ENCODE results near the gene PFKP. TPM values are rescaled to one million over a fixed set of nuclear protein-coding genes. Genes with fewer than 3 reads are reported as not detected.

Gene PFKP
- total RNA-seq, 4 donors from 2014 or later: 90.8 to 255 (median 112) TPM

DNA sequence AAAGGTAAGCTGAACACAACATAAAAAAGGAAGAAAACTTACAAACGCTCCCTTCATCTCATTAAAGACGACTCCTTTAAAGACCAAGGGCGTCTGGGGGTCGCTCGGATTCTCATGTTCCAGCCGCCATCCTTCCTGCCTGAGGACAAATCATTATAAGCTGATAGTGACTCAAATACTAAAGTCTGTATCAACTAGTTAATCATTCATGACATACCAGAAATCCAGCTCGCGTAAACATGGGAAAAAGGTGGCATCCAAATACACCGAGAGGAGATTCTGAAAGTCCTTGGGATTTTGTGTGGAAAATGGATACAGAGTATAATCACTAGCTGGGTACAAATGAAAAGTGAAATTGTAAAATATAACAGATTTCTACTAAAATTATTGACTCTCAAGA lies 97.8 kb downstream of the PFKP start:
- WGBS: 94% methylated on average over 9 of the region's 9 CpGs
- Histone ChIP-seq H3K36me3 (peaks cover 61 to 99% (median 97%) of the 10 kb centered on the region in 4 donors), H3K9me3 (no peaks in the 10 kb centered on the region)

DNA sequence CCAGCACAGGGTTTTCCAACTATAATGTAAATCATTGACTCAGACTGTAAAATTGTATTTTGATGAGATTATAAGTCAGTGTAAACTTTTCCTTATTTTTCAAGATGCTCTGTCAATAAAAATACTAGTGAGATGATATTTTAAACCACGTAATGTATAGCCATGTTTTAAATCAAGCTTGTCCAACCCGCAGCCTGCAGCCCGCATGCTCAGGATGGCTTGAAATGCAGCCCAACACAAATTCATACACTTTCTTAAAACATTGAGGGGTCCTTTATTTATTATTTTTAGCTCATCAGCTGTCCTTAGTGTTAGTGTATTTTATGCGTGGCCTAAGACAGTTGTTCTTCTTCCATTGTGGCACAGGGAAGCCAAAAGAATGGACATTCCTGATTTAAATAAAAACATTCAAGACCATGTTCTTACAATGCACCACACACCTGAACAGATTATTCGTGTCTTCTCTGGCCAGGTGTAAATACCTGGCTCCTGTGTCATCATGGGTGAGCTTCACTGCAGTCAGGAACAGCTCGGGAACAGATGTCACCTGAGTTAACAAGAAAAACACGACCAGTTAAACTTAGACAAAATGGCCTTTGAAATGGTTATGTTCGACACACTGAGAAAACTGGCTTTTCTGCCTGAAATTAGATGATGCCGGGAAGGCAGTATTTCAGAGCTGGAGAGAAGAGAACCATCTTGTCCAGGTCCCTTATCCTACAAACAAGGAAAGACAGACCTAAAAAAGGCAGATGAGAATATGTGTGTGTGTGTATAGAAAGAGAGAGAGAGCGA lies 99.3 kb downstream of the PFKP start:
- Histone ChIP-seq H3K9me3 (no peaks in the 10 kb centered on the region), H3K27ac (replicated peaks in 1 of 4) (no peak overlapping the region), H3K4me3 (no peak overlapping the region), H3K36me3 (peaks cover 60 to 84% (median 83%) of the 10 kb centered on the region in 4 donors), H3K4me1 (peaks cover 7 to 20% (median 14%) of the 10 kb centered on the region in 4 donors), H3K27me3 (no peaks in the 10 kb centered on the region)
- DNase-seq (ENCODE audit: extremely low spot score): no peak
- TF ChIP-seq, protein P1, sequence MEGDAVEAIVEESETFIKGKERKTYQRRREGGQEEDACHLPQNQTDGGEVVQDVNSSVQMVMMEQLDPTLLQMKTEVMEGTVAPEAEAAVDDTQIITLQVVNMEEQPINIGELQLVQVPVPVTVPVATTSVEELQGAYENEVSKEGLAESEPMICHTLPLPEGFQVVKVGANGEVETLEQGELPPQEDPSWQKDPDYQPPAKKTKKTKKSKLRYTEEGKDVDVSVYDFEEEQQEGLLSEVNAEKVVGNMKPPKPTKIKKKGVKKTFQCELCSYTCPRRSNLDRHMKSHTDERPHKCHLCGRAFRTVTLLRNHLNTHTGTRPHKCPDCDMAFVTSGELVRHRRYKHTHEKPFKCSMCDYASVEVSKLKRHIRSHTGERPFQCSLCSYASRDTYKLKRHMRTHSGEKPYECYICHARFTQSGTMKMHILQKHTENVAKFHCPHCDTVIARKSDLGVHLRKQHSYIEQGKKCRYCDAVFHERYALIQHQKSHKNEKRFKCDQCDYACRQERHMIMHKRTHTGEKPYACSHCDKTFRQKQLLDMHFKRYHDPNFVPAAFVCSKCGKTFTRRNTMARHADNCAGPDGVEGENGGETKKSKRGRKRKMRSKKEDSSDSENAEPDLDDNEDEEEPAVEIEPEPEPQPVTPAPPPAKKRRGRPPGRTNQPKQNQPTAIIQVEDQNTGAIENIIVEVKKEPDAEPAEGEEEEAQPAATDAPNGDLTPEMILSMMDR (IDR thresholded peaks at IDR 0.05): no peak
- no peak for TF ChIP-seq POLR2AphosphoS5 (IDR thresholded peaks at IDR 0.05)
- no peak for TF ChIP-seq EP300 (IDR thresholded peaks at IDR 0.05)
- no peak for TF ChIP-seq POLR2A (IDR thresholded peaks at IDR 0.05; ENCODE audit: low read depth)
- 93% methylated on average over 10 of the region's 10 CpGs for WGBS
- intact Hi-C loops (cut with DNase I): no loop called here

More for the DNA sequence above, 97.8 kb downstream of the PFKP start:
- no peak overlapping the region for H3K27ac ChIP-seq (replicated peaks in 1 of 4)
- H3K4me1 ChIP-seq: peaks cover 0 to 5% (median 0%) of the 10 kb centered on the region in 4 donors
- no peaks in the 10 kb centered on the region for H3K27me3 ChIP-seq
- DNase-seq (ENCODE audit: extremely low spot score): no peak
- intact Hi-C loops (cut with DNase I): no loop called here
- TF ChIP-seq POLR2A (IDR thresholded peaks at IDR 0.05; ENCODE audit: low read depth): no peak
- TF ChIP-seq POLR2AphosphoS5 (IDR thresholded peaks at IDR 0.05): no peak
- no peak for TF ChIP-seq EP300 (IDR thresholded peaks at IDR 0.05)
- TF ChIP-seq, protein P1 (IDR thresholded peaks at IDR 0.05): no peak
- H3K4me3 ChIP-seq: no peak overlapping the region

DNA sequence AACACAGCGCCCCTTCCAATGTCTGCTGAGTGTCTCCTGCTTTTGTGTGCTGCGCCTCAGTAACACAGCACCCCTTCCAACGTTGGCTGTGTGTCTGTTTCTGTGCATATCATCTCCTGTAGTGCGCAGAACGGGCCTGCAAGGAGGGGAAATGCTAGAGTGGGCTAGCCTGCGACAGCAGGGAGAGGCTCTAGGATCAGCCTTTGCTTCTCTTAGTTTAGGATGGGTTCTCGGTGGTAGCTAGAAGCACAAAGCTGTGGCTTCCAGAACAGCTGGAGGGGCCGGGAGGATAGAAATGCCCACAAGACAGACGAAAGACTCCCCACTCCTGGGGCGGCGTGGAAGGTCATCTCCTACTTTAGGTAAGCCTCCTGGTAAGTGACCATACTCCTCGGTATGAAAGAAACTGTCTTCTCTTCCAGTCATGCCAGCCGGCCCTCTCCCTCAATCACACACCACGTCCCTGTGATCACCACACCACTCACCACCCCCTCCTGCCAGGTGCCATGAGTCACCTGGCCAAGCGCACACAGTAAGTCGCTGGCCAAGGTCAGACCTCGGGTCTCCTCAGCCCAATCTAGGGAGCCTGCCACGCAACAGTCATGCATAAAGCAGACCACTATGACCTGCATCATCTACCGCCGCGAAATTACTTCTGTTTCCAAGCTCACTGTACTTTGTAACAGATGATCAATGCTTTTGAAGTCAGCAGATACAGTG lies 100.4 kb downstream of the PFKP start:
- no peak for TF ChIP-seq POLR2AphosphoS5 (IDR thresholded peaks at IDR 0.05)
- no peak for TF ChIP-seq EP300 (IDR thresholded peaks at IDR 0.05)
- TF ChIP-seq, protein P1 (IDR thresholded peaks at IDR 0.05): no peak
- TF ChIP-seq POLR2A (IDR thresholded peaks at IDR 0.05; ENCODE audit: low read depth): no peak
- Histone ChIP-seq H3K27me3 (no peaks in the 10 kb centered on the region), H3K27ac (replicated peaks in 1 of 4) (no peak overlapping the region), H3K4me1 (peaks cover 9 to 23% (median 16%) of the 10 kb centered on the region in 4 donors), H3K9me3 (no peaks in the 10 kb centered on the region), H3K36me3 (peaks cover 56 to 73% (median 72%) of the 10 kb centered on the region in 4 donors), H3K4me3 (no peak overlapping the region)
- WGBS: 93% methylated on average over 19 of the region's 21 CpGs
- intact Hi-C loops (cut with DNase I): no loop called here
- DNase-seq (ENCODE audit: extremely low spot score): no peak

DNA sequence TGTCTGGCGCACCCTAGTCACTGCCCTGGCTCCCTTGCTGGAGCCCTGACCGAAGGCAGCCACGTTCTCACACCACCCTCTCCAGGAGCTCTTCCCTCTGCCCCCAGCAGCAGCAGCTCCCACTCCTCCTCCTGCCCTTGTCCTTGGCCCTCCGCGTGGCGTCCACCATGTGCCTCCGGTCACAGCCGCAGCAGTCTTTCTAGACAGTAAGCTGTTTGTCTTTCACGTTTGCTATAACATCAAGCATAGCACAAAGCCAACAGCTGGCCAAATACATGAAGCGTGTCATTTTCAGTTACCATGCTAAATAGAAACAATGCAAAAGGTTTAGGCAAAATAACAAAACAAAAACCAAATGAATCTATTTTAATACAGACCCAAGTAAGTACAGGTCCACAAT lies 101.9 kb downstream of the PFKP start:
- WGBS: 90% methylated on average over 10 of the region's 10 CpGs
- Histone ChIP-seq H3K4me1 (peaks cover 9 to 29% (median 25%) of the 10 kb centered on the region in 4 donors), H3K9me3 (no peaks in the 10 kb centered on the region), H3K36me3 (peaks cover 55 to 58% (median 57%) of the 10 kb centered on the region in 4 donors), H3K4me3 (no peak overlapping the region), H3K27ac (replicated peaks in 1 of 4) (no peak overlapping the region), H3K27me3 (no peaks in the 10 kb centered on the region)
- TF ChIP-seq POLR2A (IDR thresholded peaks at IDR 0.05; ENCODE audit: low read depth) (no peak), POLR2AphosphoS5 (IDR thresholded peaks at IDR 0.05) (no peak), EP300 (IDR thresholded peaks at IDR 0.05) (no peak)
- TF ChIP-seq, protein P1 (IDR thresholded peaks at IDR 0.05): no peak
- no peak for DNase-seq (ENCODE audit: extremely low spot score)
- intact Hi-C loops (cut with DNase I): no loop called here

Data from esophagus muscularis mucosa (tissue), 4 donors.